ENCODE measurements around the gene TCEANC2. TPM values are rescaled to one million over a fixed set of nuclear protein-coding genes. Genes with fewer than 3 reads are reported as not detected.

Gene TCEANC2
- total RNA-seq, 4 donors from 2014 or later, result 1.5 to 7.3 (median 3.2) TPM

DNA sequence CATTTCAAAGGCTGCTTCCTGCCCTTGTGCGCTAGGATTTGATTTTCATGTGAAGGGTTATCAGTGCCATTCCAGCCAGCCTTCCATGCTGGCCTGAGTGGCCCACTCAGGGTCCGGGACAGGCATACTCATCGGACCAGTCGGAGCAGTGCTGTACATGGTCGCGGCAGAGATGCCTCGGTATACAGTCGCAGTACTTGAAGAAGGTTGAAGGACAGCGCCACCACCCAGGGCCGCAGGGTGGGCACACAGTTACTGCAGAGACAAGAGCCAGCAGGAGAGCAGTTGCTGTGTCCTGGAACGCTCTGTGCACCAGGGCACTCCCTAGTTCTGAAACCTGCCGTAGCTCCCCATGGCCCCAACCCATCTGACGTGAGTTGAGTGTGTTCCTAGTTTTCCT, 44.5 kb upstream of the TCEANC2 start:
- H3K27me3 ChIP-seq, result no peaks in the 10 kb centered on the region
- no peaks in the 10 kb centered on the region for H3K36me3 ChIP-seq
- H3K4me1 ChIP-seq, result no peaks in the 10 kb centered on the region
- no peak for TF ChIP-seq POLR2A (IDR thresholded peaks at IDR 0.05)
- TF ChIP-seq, protein P1, sequence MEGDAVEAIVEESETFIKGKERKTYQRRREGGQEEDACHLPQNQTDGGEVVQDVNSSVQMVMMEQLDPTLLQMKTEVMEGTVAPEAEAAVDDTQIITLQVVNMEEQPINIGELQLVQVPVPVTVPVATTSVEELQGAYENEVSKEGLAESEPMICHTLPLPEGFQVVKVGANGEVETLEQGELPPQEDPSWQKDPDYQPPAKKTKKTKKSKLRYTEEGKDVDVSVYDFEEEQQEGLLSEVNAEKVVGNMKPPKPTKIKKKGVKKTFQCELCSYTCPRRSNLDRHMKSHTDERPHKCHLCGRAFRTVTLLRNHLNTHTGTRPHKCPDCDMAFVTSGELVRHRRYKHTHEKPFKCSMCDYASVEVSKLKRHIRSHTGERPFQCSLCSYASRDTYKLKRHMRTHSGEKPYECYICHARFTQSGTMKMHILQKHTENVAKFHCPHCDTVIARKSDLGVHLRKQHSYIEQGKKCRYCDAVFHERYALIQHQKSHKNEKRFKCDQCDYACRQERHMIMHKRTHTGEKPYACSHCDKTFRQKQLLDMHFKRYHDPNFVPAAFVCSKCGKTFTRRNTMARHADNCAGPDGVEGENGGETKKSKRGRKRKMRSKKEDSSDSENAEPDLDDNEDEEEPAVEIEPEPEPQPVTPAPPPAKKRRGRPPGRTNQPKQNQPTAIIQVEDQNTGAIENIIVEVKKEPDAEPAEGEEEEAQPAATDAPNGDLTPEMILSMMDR (IDR thresholded peaks at IDR 0.05), result no peak
- no peak overlapping the region for H3K4me3 ChIP-seq
- intact Hi-C loops (cut with DNase I; ENCODE audit: low total_unique reads), result no loop called here
- DNase-seq, result no peak
- no peak overlapping the region for H3K27ac ChIP-seq
- no peaks in the 10 kb centered on the region for H3K9me3 ChIP-seq

DNA sequence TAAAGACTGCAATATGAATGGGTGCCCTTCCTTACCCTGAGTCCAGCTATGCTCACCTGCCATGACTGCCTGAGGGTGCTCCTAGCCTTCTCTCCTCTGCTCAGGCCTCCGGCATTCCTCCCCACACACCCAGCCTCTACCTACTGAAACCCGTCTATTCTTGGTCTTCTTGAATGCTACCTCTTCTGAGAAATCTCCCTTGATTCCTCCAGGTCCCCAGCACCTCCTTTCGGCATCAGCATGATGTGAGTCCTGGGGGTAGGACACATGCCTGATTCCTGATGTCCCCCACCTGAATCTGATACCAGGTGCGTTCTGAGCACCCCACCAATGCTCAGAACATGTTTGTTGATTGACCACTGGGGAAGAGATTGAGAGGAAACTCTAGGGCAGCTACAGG, 44.0 kb upstream of the TCEANC2 start:
- H3K4me3 ChIP-seq, result no peak overlapping the region
- intact Hi-C loops (cut with DNase I; ENCODE audit: low total_unique reads), result no loop called here
- H3K36me3 ChIP-seq, result no peaks in the 10 kb centered on the region
- no peak overlapping the region for H3K27ac ChIP-seq
- H3K27me3 ChIP-seq, result no peaks in the 10 kb centered on the region
- no peaks in the 10 kb centered on the region for H3K9me3 ChIP-seq
- DNase-seq, result no peak
- no peaks in the 10 kb centered on the region for H3K4me1 ChIP-seq
- no peak for TF ChIP-seq POLR2A (IDR thresholded peaks at IDR 0.05)
- TF ChIP-seq, protein P1 (IDR thresholded peaks at IDR 0.05), result no peak

DNA sequence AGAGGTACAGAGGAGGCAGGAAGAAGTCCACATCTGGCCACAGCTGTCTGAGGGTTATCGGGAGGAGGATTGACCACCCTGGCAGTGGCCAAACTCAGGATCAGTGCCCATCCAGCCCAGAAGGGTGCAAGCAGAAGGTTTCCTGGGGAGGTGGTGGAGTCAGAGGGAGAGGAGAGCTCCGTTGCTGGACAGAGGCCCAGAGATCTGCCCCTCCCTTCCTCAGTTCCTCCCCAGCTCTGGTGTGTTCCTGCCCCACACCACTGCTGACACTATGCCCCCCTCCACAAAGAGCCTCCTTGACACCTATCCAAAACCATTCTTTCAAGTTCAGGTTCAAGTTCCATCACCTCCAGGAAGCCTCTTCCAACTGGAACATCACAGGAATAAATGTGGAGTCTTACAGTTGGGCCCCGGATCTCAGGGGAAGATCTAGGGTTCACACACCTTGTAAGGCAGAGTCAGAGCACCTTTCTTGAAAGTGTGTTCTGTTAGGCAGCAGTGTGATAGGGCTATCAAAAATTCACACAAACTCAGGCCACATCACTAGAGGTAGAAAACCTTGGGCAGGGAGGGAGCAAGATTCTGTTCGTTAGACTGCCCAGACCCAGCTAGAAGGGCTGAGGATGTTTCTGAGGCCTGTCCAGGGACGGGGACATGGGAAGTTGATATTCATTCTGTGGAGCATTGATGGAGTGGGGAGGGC, 42.8 kb upstream of the TCEANC2 start:
- no peak overlapping the region for H3K4me3 ChIP-seq
- no peaks in the 10 kb centered on the region for H3K4me1 ChIP-seq
- no peak for DNase-seq
- no peaks in the 10 kb centered on the region for H3K9me3 ChIP-seq
- no peak overlapping the region for H3K27ac ChIP-seq
- intact Hi-C loops (cut with DNase I; ENCODE audit: low total_unique reads), result no loop called here
- H3K36me3 ChIP-seq, result no peaks in the 10 kb centered on the region
- TF ChIP-seq POLR2A (IDR thresholded peaks at IDR 0.05), result no peak
- TF ChIP-seq, protein P1 (IDR thresholded peaks at IDR 0.05), result no peak
- H3K27me3 ChIP-seq, result no peaks in the 10 kb centered on the region

DNA sequence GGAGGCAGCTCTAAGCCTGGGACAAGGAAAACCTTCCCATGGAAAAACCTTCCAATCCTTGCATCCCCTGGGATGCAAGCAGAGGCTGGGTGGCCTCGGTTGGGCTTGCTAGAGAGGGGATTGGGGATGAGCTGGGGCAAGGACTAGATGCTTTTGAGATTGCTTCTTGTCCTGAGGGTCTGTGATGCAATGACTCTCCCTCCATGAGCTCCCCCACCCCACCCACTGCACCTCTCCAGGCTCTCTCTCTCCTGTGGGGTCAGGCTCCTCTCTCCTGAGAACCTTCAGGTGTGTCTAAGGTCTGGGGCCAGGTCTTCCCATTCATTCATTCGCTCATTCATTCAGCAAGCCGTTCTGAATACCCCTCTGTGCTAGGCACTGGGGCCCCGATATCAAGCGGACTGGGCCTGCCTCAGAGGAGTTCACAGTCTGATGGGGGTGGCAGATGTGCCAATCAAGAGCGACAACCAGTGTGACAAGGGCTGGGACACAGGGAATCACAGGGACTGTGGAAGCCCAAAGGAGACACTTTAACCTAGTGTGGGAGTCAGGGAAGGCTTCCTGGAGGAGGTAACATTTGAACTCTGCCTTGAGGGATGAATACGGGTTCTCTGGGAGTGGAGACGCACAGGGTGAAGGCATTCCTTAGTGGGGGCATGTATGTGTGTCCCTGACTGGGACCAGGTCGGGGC, 41.9 kb upstream of the TCEANC2 start:
- no peaks in the 10 kb centered on the region for H3K9me3 ChIP-seq
- intact Hi-C loops (cut with DNase I; ENCODE audit: low total_unique reads), result no loop called here
- no peak overlapping the region for H3K4me3 ChIP-seq

DNA sequence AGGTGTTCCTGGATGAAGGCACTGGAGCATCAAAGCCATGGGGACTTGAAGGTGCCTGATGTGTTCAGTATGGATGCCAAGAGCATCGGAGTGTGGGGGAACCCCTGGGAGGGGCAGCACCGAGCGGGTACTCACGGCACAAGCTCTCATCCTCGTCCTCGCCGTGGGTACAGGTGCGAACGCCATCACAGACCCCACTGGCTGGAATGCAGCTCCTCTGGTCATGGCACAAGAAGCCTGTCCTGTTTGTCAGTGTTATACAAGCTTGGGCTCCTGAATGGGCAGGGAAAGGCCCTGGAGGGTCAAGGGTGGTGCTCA, 41.4 kb upstream of the TCEANC2 start:
- no peaks in the 10 kb centered on the region for H3K4me1 ChIP-seq
- H3K9me3 ChIP-seq, result no peaks in the 10 kb centered on the region
- DNase-seq, result no peak
- intact Hi-C loops (cut with DNase I; ENCODE audit: low total_unique reads), result no loop called here
- H3K4me3 ChIP-seq, result no peak overlapping the region
- H3K27me3 ChIP-seq, result no peaks in the 10 kb centered on the region
- H3K27ac ChIP-seq, result no peak overlapping the region
- H3K36me3 ChIP-seq, result no peaks in the 10 kb centered on the region
- TF ChIP-seq POLR2A (IDR thresholded peaks at IDR 0.05), result no peak
- TF ChIP-seq, protein P1 (IDR thresholded peaks at IDR 0.05), result no peak

More for the DNA sequence above, 41.9 kb upstream of the TCEANC2 start:
- Histone ChIP-seq H3K27me3 (no peaks in the 10 kb centered on the region), H3K36me3 (no peaks in the 10 kb centered on the region), H3K4me1 (no peaks in the 10 kb centered on the region), H3K27ac (no peak overlapping the region)
- no peak for DNase-seq
- TF ChIP-seq POLR2A (IDR thresholded peaks at IDR 0.05), result no peak

Data from uterus (tissue), 4 donors.